ENCODE measurements around the gene PKN3. TPM values are rescaled to one million over a fixed set of nuclear protein-coding genes. Genes with fewer than 3 reads are reported as not detected.
A peak's percentile ranks its signal among the peaks of the same experiment; 100 is the strongest.
"Not testable (repeated sequence)": the region's sequence is repeated elsewhere in the genome, so short reads cannot be mapped to it uniquely, and the experiment has no call there.

The PKN3 gene
- 9.3 and 10.9 TPM in 2 replicates for total RNA-seq (2014; rRNA removed; shearing (Covaris generic); ENCODE audit: low replicate concordance)

DNA sequence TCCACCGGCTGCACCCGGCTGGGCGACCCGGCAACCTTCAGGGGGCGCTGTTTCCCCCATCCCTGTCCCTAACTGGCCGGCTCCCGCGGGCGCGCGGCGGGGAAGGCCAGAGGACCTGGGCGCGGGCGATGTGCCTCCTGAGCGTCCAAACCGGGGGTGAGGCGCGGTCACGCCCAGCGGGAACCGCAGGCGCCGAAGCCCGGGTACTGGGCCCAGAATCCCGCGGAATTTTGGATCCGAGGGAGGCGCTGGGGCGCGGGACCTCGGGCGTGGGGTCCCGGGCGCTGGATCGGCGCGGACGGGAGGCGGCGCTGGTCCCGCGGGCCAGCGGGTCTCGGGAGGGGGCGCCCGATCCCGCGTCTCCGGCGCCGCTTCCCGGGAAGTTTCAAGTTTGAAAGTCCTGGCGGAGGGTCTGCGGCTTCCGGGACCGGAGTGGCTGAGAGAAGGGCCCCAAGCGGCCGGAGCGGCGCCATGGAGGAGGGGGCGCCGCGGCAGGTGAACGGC, at the start of gene PKN3:
PKN3 (plus strand) TSS at position 59 of the 504 bp plus-strand sequence; CDS start at position 472, 413 bp downstream.
- peak; percentile 80 for DNase-seq (ENCODE audit: low read depth)
- in situ Hi-C loops (cut with HindIII; ENCODE audit: low pct_unique_long_range_greater_than_20kb, low sequenced_read_pairs), result no loop called here

DNA sequence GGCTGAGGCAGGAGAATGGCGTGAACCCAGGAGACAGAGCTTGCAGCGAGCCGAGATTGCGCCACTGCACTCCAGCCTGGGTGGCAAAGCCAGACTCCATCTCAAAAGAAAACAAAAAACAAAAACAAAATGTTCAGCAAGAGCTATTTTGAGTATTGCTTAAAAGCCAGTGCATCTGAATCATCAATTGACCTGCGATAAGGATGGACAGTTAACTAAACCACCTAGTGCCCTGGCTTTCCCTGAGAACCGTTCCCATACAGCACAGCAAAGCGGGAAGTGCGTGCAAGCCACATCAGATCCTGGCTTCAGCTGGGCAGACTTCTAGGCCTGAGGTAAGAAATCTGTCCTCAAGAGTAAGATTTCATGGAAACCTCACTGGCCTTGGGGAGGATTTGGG, 48.4 kb upstream of the PKN3 start:
- no peak for DNase-seq (ENCODE audit: low read depth)
- in situ Hi-C loops (cut with HindIII; ENCODE audit: low pct_unique_long_range_greater_than_20kb, low sequenced_read_pairs), result no loop called here

DNA sequence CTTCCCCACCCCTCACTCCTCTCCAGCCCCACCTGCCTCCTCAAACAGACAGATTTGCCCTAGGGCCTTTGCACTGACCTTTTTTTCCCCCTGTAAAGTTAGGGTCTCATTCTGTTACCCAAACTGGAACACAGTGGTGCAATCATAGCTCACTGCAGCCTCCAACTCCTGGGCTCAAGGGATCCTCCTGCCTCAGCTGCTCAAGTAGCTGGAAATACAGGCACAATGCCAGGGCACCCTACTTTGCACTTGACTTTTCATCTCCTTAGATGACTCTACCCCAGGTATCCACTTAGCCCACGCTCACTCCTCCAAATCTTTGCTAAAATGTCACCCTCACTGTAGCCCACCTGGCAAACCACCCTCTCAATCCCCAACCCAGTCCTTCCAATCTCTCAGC, 47.8 kb upstream of the PKN3 start:
- DNase-seq (ENCODE audit: low read depth), result no peak

DNA sequence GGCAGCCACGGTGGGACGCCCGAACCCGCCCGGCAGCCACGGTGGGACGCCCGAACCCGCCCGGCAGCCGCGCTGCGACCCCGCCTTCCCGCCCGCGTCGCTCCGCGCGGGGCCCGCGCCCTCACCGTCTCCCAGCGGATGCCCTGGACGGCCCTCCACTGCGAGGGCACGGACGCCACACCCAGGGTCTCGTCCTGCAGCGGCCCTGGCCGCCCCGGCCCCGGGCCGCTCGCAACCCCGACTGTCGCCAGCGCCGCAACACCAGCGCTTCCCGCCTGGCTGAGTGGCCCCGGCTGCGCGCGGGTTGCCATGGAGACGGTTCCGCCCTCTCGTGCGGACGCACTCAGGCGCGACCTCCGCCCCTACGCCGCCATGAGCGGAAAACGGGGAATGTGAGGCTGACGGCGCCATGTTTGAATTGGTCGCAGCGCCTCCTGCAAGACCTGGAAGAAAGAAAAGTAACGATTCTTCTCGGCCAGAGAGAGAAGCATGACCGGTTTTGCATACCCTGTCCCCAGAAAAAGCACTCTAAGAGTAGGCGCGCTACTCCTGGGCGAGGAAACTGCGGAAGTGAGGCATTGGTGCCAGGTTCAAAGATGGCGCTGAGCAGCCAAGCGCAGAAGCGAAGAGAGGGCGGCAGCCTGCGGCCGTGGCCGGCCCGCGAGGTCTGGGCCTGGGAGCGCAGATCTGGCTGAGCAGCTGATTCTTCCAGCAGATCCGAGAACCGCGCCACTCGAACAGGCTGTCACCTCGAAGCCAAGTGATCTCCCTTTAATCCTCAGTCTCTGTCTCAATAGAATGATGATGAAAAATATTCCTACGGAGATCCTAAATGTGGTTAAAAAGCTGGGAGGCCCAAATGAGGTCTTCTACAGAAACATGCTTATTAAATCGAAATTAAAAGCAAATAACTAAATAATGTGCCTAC, 45.6 kb upstream of the PKN3 start, which contains the start of gene DYNC2I2:
DYNC2I2 (minus strand) TSS at position 432 of the 928 bp plus-strand sequence; CDS start at position 311, 121 bp downstream.
- in situ Hi-C loops (cut with HindIII; ENCODE audit: low pct_unique_long_range_greater_than_20kb, low sequenced_read_pairs), result no loop called here
- peak; percentile 85 for DNase-seq (ENCODE audit: low read depth)

More for the DNA sequence above, 47.8 kb upstream of the PKN3 start:
- in situ Hi-C loops (cut with HindIII; ENCODE audit: low pct_unique_long_range_greater_than_20kb, low sequenced_read_pairs), result no loop called here

DNA sequence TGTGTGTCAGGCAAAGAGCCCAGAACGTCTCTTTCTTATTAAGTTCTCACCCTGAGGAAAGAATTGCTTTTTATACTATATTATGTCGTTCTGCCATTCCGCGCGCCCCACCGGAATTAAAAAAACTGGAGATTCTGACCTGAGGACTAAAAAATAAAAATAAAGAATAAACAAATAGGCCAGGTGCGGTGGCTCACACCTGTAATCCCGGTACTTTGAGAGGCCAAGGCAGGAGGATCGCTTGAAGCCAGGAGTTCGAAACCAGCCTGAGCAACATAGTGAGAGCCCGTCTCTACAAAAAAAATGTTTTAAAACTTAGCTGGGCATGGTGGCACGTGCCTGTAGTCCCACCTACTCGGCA, 45.0 kb upstream of the PKN3 start:
- no peak for DNase-seq (ENCODE audit: low read depth)
- in situ Hi-C loops (cut with HindIII; ENCODE audit: low pct_unique_long_range_greater_than_20kb, low sequenced_read_pairs), result no loop called here

DNA sequence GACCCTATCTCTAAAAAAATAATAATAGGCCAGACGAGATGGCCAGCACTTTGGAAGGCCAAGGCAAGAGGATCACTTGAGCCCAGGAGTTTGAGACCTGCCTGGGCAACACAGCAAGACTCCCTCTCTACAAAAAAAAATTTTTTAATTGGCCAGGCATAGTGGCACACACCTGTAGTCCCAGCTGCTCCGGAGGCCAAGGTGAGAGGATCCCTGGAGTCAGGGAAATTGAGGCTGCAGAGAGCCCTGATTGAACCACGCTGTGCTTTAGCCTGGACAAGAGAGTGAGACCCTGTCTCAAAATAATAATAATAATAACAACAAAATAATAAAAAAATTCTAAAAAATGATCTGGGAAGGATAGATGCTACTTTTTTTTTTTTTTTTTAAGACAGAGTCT, 44.5 kb upstream of the PKN3 start:
- in situ Hi-C loops (cut with HindIII; ENCODE audit: low pct_unique_long_range_greater_than_20kb, low sequenced_read_pairs), result no loop called here
- DNase-seq (ENCODE audit: low read depth), result no peak

DNA sequence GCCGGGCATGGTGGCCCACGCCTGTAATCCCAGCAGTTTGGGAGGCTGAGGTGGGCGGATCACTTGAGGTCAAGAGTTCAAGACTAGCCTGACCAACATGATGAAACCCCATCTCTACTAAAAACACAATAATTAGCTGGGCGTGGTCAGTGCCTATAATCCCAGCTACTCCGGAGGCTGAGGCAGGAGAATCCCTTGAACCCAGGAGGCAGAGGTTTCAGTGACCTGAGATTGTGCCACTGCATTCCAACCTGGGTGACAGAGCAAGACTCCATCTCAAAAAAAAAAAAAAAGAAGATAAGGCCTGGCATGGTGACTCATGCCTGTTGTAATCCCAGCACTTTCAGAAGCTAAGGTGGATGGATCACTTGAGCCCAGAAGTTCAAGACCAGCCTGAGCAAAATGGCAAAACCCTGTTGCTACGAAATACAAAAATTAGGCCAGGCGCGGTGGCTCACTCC, 35.8 kb upstream of the PKN3 start:
- in situ Hi-C loops (cut with HindIII; ENCODE audit: low pct_unique_long_range_greater_than_20kb, low sequenced_read_pairs); DNase-seq (ENCODE audit: low read depth): not testable (repeated sequence)

DNA sequence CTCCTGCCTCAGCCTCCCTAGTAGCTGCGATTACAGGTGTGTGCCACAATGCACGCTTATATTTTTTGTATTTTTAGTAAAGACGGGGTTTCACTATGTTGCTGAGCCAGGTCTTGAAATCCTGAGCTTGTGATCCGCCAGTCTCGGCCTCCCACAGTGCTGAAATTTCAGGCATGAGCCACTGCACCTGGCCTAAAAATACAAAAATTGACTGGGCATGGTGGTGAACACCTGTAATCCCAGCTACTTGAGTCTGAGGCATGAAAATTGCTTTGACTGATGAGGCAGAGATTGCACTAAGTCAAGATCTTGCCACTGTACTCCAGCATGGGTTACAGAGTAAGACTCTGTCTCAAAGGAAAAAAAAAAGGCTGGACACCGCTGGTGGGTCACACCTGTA, 32.5 kb upstream of the PKN3 start:
- in situ Hi-C loops (cut with HindIII; ENCODE audit: low pct_unique_long_range_greater_than_20kb, low sequenced_read_pairs), result no loop called here
- DNase-seq (ENCODE audit: low read depth), result no peak

DNA sequence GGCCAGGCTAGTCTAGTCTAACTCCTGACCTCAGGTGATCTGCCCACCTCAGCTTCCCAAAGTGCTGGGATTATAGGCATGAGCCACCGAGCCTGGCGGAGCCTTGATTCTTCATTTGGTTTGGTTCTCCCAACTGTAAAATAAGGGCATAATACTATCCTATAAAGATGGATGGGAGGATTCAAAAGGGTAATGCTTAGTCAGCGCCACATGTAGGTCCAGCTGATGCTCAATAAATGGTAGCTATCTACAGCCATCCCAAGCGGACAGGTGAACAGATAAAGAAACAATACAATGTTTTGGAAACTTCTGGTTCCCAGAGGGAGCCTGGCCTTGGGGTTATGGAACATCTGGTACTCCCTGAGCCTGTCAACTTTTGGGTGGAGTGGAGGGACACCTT, 26.9 kb upstream of the PKN3 start:
- in situ Hi-C loops (cut with HindIII; ENCODE audit: low pct_unique_long_range_greater_than_20kb, low sequenced_read_pairs), result no loop called here
- no peak for DNase-seq (ENCODE audit: low read depth)

DNA sequence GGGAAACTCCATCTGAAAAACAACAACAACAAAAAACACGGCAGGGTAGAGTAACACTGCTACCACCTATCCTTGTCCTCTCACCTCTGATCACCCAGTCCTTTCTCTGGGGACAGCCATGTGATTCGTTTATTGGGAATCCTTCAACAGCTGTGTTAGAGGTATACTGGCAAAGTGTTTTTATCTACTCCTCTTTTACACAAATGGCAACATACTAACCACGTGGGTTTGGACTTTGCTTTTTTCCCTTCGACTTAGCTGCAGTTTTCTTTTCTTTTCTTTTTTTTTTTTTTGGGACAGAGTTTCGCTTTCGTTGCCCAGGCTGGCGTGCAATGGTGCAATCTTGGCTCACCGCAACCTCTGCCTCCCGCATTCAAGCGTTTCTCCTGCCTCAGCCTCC, 24.5 kb upstream of the PKN3 start:
- in situ Hi-C loops (cut with HindIII; ENCODE audit: low pct_unique_long_range_greater_than_20kb, low sequenced_read_pairs), result no loop called here

DNA sequence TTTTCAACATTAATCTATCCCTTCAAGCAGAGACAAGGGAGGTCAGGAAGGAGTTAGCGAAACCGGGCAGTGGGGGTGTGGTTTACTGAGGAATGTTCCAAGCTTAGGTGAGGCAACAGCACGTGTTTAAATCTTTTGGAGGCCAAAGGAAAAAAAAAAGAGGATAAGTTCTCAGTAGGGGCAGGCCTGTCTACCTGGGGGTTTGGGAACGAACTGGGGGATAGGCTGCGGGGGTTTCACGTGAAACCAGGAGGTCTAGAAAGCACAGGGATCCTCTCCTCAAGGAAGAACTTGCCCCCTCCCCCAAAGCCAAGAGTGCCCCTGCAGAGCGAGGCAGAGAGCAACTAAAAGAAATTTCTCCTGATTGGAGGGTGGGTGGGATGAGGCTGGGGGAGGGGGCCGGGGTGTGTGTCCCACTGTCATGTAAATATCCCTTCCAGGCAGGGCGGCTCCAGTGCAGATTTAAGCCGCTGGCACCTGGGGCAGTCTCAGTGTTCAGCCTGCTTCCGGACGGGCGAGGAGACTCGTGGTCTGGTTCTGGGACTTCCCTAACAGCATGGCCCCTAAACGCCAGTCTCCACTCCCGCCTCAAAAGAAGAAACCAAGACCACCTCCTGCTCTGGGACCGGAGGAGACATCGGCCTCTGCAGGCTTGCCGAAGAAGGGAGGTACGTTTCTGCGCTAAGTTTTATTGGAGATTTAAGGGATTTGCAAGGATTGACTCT, 18.8 kb upstream of the PKN3 start:
- peak; percentile 67 for DNase-seq (ENCODE audit: low read depth)
- in situ Hi-C loops (cut with HindIII; ENCODE audit: low pct_unique_long_range_greater_than_20kb, low sequenced_read_pairs), result no loop called here

More for the DNA sequence above, 24.5 kb upstream of the PKN3 start:
- DNase-seq (ENCODE audit: low read depth), result no peak

DNA sequence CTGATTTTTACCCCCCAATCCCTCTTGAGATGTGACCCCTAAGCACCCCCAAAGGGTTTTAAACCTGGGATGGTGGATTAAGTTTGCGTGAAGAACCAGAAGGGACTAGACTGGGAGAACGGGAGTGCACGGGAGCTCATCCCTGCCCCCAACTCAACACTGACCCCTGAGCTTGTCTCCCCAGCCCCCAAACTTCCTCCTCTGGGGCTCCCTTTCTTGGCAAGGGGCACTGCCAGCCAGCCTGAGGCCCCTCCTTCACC, 18.3 kb upstream of the PKN3 start:
- in situ Hi-C loops (cut with HindIII; ENCODE audit: low pct_unique_long_range_greater_than_20kb, low sequenced_read_pairs), result no loop called here
- no peak for DNase-seq (ENCODE audit: low read depth)

DNA sequence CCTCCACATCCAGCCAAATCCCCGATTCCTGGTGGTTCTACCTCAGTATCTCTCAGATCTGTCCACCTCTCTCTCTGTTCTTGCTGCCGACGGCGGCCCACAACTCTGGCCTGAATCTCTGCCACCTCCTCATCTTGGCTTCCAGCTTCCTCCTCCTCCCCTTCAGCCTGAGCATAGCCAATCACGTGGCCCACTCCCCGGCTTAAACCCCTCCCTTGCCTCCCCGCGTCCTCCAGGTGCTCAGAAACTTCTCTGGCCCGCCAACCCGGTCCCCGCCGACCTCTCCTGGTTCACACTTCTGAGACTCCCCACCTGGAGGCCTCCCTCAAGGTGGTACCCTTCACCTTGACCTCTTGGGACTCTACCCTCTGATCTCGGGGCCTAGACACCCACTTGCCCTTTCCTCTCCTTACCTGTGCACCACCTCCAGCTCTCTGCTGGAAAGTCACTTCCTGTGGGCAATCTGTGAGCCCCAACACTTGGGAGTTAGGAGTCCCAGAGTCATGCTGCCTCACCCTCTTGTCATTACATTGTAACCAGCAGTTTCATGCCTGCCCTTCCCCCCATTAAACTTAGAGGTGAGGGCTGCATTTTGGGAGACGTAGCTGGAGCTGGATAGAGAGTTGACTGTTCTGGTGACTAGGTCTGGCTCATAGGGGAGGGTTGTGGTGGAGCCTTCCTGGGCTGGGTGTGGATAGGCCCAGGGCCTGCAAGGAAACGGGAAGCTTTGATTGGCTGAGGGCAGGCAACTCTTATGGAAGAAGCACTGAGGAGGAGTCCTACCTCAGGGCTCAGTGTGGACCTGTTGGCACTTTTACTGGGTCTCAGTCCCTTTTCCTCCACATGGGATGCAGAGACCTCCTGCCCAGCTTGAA, 17.7 kb upstream of the PKN3 start:
- in situ Hi-C loops (cut with HindIII; ENCODE audit: low pct_unique_long_range_greater_than_20kb, low sequenced_read_pairs), result no loop called here

DNA sequence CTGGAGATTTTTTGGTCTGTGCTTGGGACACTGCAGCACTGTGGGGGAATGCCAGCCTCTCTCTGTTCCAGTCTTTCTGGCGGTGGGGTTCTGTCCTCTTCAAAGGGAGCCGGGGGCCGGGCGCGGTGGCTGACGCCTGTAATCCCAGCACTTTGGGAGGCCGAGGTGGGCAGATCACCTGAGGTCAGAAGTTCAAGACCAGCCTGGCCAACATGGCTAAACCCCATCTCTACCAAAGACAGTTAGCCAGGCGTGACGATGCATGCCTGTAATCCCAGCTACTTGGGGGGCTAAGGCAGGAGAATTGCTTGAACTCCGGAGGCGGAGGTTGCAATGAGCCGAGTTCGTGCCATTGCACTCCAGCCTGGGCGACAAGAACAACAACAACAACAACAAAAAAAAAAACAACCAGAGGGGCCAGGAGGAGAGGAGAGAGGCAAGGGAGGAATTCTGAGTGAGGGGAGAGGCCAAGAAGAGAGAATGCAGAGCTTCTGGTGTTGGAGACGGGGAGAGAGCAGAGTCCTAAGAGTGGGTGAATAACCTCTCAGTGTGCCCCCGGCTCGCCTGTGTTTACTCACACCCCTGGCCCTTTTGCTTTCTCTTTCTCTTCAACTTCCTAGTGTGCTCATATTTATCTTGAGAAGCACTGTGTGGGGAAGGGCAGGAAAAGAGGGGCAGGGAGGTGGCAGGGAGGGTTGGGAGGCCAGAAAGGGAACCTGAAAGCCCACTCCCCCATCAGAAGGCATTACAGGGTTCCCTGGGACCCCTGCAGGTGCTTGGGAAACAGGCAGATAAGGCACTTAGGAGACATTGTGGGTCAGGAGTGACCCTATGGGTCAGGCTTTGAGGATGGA, 16.4 kb upstream of the PKN3 start:
- DNase-seq (ENCODE audit: low read depth), result no peak
- in situ Hi-C loops (cut with HindIII; ENCODE audit: low pct_unique_long_range_greater_than_20kb, low sequenced_read_pairs), result no loop called here

More for the DNA sequence above, 17.7 kb upstream of the PKN3 start:
- DNase-seq (ENCODE audit: low read depth), result peak; percentile 82

DNA sequence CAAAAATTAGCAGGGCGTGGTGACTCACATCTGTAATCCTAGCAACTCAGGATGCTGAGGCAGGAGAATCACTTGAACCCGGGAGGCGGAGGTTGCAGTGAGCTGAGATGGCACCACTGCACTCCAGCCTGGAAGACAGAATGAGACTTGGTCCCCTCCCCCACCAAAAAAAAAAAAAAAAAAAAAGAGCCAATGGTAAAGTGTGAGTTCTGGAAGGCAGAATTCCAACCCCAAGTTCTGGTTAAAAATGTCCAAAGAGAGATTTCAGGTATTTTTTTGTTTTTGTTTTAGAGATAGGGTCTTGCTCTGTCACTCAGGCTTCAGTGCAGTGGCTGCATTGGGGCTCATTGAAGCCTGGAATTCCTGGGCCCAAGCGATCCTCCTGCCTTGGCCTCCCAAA, 14.8 kb upstream of the PKN3 start:
- no peak for DNase-seq (ENCODE audit: low read depth)
- in situ Hi-C loops (cut with HindIII; ENCODE audit: low pct_unique_long_range_greater_than_20kb, low sequenced_read_pairs), result no loop called here

DNA sequence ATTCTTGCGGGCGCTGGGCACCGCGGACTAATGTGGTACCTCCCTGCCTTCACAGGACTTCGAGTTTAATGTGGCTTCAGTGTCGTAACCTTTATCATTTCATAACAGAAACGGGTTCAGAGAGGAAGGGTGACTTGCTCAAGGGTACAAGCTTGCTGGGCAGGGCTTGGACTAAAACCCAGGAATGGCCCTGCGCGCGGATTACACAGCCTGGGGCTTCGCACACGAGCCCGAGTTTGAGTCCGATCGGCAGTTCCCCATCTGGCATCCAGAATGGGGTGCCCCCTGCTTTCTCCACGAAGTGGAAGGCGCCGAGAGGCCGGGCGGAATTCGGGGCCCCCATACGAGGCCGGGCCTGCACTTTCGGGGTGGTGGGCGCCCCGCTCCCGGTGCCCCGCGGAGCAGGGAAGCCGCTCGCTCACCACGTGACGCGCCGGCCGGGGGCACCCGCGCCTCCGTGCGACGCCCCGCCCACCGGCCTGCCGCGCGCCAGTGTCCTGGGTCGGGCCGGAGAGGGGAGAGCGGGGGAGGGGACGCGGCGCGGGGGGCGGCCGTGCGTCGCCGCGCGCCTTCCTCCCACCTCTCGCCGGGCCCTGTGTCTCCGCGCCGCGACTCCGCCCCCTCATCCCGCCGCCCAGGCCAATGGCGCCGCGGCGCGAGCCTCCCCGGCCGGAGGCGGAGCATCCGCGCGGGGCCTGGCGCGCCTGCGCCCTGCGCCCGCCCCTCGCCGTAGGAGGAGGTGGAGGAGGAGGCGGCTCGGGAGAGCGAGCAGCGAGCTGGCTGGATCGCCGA, 13.6 kb upstream of the PKN3 start, which contains the start of gene SET:
SET (plus strand) TSS at position 722 of the 792 bp plus-strand sequence. CDS start 361 bp downstream, outside the sequence.
- peak; percentile 95 for DNase-seq (ENCODE audit: low read depth)
- in situ Hi-C loops (cut with HindIII; ENCODE audit: low pct_unique_long_range_greater_than_20kb, low sequenced_read_pairs), result no loop called here

Measured in Caki2 (cell line).